Keratinocyte (primary cell): ENCODE measurements around the gene SP1.

Experiments
- EZH2 ChIP-seq: IDR thresholded peaks from one replicate; pipeline ENCODE4 v1.6.1; 2012; ENCODE audit warnings: inconsistent platforms, mild to moderate bottlenecking, low read length, moderate library complexity
- TF ChIP-seq, protein P1 (sequence below), 3 experiments: IDR thresholded peaks in 1 of 3; conservative IDR thresholded peaks in 1 of 3; optimal IDR thresholded peaks in 1 of 3; 2 replicates in 2 of 3; 3 replicates in 1 of 3; pipeline versions ENCODE3 to v1.5.1; 2011; ENCODE audit warnings: low read length in 3 of 3, mild to moderate bottlenecking in 3 of 3, moderate library complexity in 2 of 3, control low read depth in 1 of 3, inconsistent platforms in 1 of 3; ENCODE audit not compliant: insufficient read depth in 2 of 3; ENCODE audit errors: extremely low read depth in 1 of 3

DNA sequence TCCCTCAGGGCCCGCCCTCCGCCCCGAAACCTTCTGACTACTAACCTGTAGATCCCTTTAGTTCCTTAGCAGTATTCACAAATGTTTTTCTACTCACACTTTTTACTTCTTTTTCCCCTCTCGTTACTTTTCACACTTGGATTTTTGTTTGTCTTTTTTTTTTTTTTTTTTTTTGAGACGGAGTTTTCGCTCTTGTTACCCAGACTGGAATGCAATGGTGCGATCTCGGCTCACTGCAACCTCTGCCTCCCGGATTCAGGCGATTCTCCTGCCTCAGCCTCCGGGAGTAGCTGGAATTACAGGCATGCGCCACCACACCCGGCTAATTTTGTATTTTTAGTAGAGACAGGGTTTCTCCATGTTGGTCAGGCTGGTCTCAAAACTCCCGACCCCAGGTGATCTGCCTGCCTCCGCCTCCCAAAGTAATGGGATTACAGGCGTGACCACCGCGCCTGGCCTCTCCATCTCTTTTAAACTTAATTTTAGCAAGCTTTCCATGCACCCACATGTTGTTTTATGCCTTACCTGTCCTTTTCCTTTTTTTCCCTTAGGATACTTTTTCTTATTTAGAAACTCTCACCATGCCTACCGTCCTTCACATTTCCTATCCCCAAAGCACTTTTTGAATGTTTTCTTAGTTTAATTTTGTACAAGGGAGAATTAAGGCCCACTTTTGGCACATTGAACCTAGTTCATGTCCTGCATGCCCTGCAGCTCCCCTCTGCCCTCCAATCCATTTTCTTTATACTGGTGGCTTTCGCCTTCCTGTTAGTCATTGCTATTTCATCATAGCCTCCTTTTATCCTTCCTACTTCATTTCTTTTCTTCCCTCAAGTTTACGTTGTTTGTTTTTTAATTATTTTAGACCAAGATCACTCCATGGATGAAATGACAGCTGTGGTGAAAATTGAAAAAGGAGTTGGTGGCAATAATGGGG is 1.1 kb downstream of the SP1 start:
- TF ChIP-seq, protein P1, sequence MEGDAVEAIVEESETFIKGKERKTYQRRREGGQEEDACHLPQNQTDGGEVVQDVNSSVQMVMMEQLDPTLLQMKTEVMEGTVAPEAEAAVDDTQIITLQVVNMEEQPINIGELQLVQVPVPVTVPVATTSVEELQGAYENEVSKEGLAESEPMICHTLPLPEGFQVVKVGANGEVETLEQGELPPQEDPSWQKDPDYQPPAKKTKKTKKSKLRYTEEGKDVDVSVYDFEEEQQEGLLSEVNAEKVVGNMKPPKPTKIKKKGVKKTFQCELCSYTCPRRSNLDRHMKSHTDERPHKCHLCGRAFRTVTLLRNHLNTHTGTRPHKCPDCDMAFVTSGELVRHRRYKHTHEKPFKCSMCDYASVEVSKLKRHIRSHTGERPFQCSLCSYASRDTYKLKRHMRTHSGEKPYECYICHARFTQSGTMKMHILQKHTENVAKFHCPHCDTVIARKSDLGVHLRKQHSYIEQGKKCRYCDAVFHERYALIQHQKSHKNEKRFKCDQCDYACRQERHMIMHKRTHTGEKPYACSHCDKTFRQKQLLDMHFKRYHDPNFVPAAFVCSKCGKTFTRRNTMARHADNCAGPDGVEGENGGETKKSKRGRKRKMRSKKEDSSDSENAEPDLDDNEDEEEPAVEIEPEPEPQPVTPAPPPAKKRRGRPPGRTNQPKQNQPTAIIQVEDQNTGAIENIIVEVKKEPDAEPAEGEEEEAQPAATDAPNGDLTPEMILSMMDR (optimal IDR thresholded peaks at IDR 0.05 in 1 of 3, IDR thresholded peaks at IDR 0.05 in 1 of 3, conservative IDR thresholded peaks at IDR 0.05 in 1 of 3; ENCODE audit: extremely low read depth in 1 of 3, insufficient read depth in 2 of 3, low read length in 3 of 3), result no peak
- TF ChIP-seq EZH2, result no peak
